MCF 10A (cell line): ENCODE measurements around the gene IARS2. TPM values are rescaled to one million over a fixed set of nuclear protein-coding genes. Genes with fewer than 3 reads are reported as not detected.

Experiments used
- BruUV-seq: library from RNA; stranded (reverse); fragments of 400-500 nt; replicated peaks from 2 replicates; lab custom pipeline; 2021; lab: Mats Ljungman, UMichigan
- CTCF ChIA-PET: fragments of 300-600 bp; sonication (Branson Sonifier 250); formaldehyde crosslinking; extraction: SDS; loops from one replicate; lab custom pipeline; 2021; ENCODE audit warnings: antibody characterized with exemption, inconsistent platforms; lab: Yijun Ruan, JAX
- POLR2A ChIA-PET: fragments of 300-600, 350-650 bp; sonication (Branson Sonifier 250); formaldehyde crosslinking; extraction: SDS; loops from one replicate; lab custom pipeline; 2020; ENCODE audit warnings: antibody characterized with exemption, inconsistent platforms; lab: Yijun Ruan, JAX
- DNase-seq: peaks from one replicate; pipeline ENCODE4 v3.0.0-alpha.2; 2018; ENCODE audit not compliant: unreplicated experiment
- H3K27ac Mint-ChIP-seq: one replicate; pipeline ENCODE4 v1.8.0; 2022; ENCODE audit warnings: mild to moderate bottlenecking, low read depth, mixed read lengths; ENCODE audit not compliant: unreplicated experiment
- H3K27me3 Mint-ChIP-seq: one replicate; pipeline ENCODE4 v1.8.0; 2022; ENCODE audit warnings: mixed read lengths; ENCODE audit not compliant: insufficient read depth, unreplicated experiment
- H3K36me3 Mint-ChIP-seq: one replicate; pipeline ENCODE4 v1.8.0; 2022; ENCODE audit warnings: mild to moderate bottlenecking, moderate library complexity, mixed read lengths; ENCODE audit not compliant: insufficient read depth, unreplicated experiment
- H3K4me1 Mint-ChIP-seq: one replicate; pipeline ENCODE4 v1.8.0; 2022; ENCODE audit warnings: mixed read lengths; ENCODE audit not compliant: insufficient read depth, unreplicated experiment
- H3K4me3 Mint-ChIP-seq: one replicate; pipeline ENCODE4 v1.8.0; 2022; ENCODE audit warnings: mild to moderate bottlenecking, moderate library complexity, mixed read lengths; ENCODE audit not compliant: unreplicated experiment
- H3K9me3 Mint-ChIP-seq: one replicate; pipeline ENCODE4 v1.8.0; 2022; ENCODE audit warnings: mixed read lengths; ENCODE audit not compliant: unreplicated experiment
- CTCF ChIP-seq: fragments of 200-600 bp; IDR thresholded peaks from one replicate; pipeline ENCODE4 v1.8.0; 2022; ENCODE audit warnings: antibody characterized with exemption, mild to moderate bottlenecking; ENCODE audit not compliant: unreplicated experiment
- intact Hi-C: fragments of 100-400 bp; cut with micrococcal nuclease; formaldehyde crosslinking; loops from 2 replicates; pipeline ENCODE4 v1.14.1; 2022
- total RNA-seq: library from RNA; stranded (reverse); gene quantifications from 2 replicates; pipeline ENCODE4 v1.2.3, GENCODE V29; 2022

Gene IARS2
- total RNA-seq, 1 experiment from 2014 or later: 158 TPM

GRCh38 chr1:220129479-220130210, 35.7 kb downstream of the IARS2 start:
- Mint-ChIP-seq H3K4me3 (no peak overlapping the region), H3K27ac (peak overlapping the region; percentile 3), H3K27me3 (no peaks in the 10 kb centered on the region), H3K36me3 (peaks cover 94% of the 10 kb centered on the region), H3K9me3 (no peaks in the 10 kb centered on the region), H3K4me1 (peaks cover 3% of the 10 kb centered on the region)
- intact Hi-C loops: loop anchor here (10.0 kb wide), 1 partner anchor 295 kb away; no protein-coding TSS in a partner anchor
- TF ChIP-seq CTCF: no peak
- CTCF ChIA-PET: no interaction called here
- POLR2A ChIA-PET: no interaction called here
- DNase-seq: no peak
- BruUV-seq: no TSS peak

GRCh38 chr1:220135755-220136154, 41.8 kb downstream of the IARS2 start:
- CTCF ChIA-PET: interaction anchor here (0.7 to 0.9 kb wide), 3 partner anchors 23 to 381 kb away, joined by 3 to 6 read pairs (median 3); no protein-coding TSS in a partner anchor
- intact Hi-C loops: no loop called here
- Mint-ChIP-seq H3K4me3 (no peak overlapping the region), H3K27me3 (no peaks in the 10 kb centered on the region), H3K4me1 (no peaks in the 10 kb centered on the region), H3K36me3 (peaks cover 99% of the 10 kb centered on the region), H3K9me3 (no peaks in the 10 kb centered on the region), H3K27ac (no peak overlapping the region)
- POLR2A ChIA-PET: interaction anchor here (1.2 kb wide), 1 partner anchor 11 kb away, joined by 4 read pairs; no protein-coding TSS in a partner anchor
- BruUV-seq: no TSS peak
- DNase-seq: no peak
- TF ChIP-seq CTCF: no peak

- peaks cover 99% of the 10 kb centered on the region for H3K36me3 Mint-ChIP-seq
- POLR2A ChIA-PET: no interaction called here
These were observed 43.3 kb downstream of the IARS2 start for GRCh38 chr1:220137019-220137786.

More at GRCh38 chr1:220137019-220137786, 43.3 kb downstream of the IARS2 start:
- CTCF ChIA-PET: interaction anchor here (0.7 to 1.4 kb wide), 5 partner anchors 10 to 24 kb away, joined by 3 to 9 read pairs (median 4); no protein-coding TSS in a partner anchor
- no peak overlapping the region for H3K4me3 Mint-ChIP-seq
- intact Hi-C loops: no loop called here
- no peaks in the 10 kb centered on the region for H3K4me1 Mint-ChIP-seq
- BruUV-seq: no TSS peak
- no peak for TF ChIP-seq CTCF
- no peaks in the 10 kb centered on the region for H3K9me3 Mint-ChIP-seq
- no peak for DNase-seq
- no peaks in the 10 kb centered on the region for H3K27me3 Mint-ChIP-seq
- peak overlapping the region; percentile 49 for H3K27ac Mint-ChIP-seq
